ENCODE measurements around the gene JAK3.

GRCh38 chr19:17824339-17824738 lies 23.4 kb downstream of the JAK3 start:
- TF ChIP-seq CTCF (IDR thresholded peaks at IDR 0.05) (no peak), POLR2AphosphoS5 (IDR thresholded peaks at IDR 0.05; ENCODE audit: insufficient read depth in 1 of 2, low read depth in 1 of 2) (no peak)

Data from vagina (tissue), 2 donors.